GM12865 (cell line): Measurements from ENCODE around the gene IL17REL.

Experiments used
- DNase-seq: peaks from one replicate; pipeline ENCODE4 v3.0.0; 2010; ENCODE audit warnings: low read depth
- H3K4me3 ChIP-seq: 2 replicates; pipeline ENCODE4 v1.5.1; 2011; ENCODE audit warnings: mild to moderate bottlenecking, low read depth, low read length, control low read depth
- CTCF ChIP-seq: IDR thresholded peaks from 2 replicates; pipeline ENCODE4 v1.5.1; 2011; ENCODE audit warnings: low read length, control low read depth, low read depth, inconsistent platforms; ENCODE audit not compliant: insufficient read depth; ENCODE audit errors: missing control alignments

Gene IL17REL

GRCh38 chr22:49995361-49996118 lies 17.0 kb downstream of the IL17REL start:
- no peak for DNase-seq
- TF ChIP-seq CTCF = no peak
- H3K4me3 ChIP-seq = no peak overlapping the region

- no peak overlapping the region for H3K4me3 ChIP-seq
- DNase-seq = no peak
- no peak for TF ChIP-seq CTCF
Measured at GRCh38 chr22:49995041-49995360, 17.6 kb downstream of the IL17REL start.

- TF ChIP-seq CTCF = no peak
- no peak for DNase-seq
- no peak overlapping the region for H3K4me3 ChIP-seq
Measured at GRCh38 chr22:49994361-49995040, 18.1 kb downstream of the IL17REL start.

GRCh38 chr22:49993649-49994360 lies 18.8 kb downstream of the IL17REL start:
- H3K4me3 ChIP-seq = no peak overlapping the region
- no peak for DNase-seq
- TF ChIP-seq CTCF = no peak

- TF ChIP-seq CTCF = peak; percentile 91
- DNase-seq = peak; percentile 74
- no peak overlapping the region for H3K4me3 ChIP-seq
Measured at GRCh38 chr22:49992921-49993648, 19.5 kb downstream of the IL17REL start.

- no peak overlapping the region for H3K4me3 ChIP-seq
- DNase-seq = no peak
- no peak for TF ChIP-seq CTCF
Measured at GRCh38 chr22:49991907-49992533, 20.5 kb downstream of the IL17REL start.
